NCI-H748 treated with DMSO at 0.1 percent for 48 hours (cell line): Measurements from ENCODE around the gene INSC.

Experiments
- DNase-seq: peaks from one replicate; lab custom pipeline; 2025; lab: John Stamatoyannopoulos, UW

INSC gene

DNA sequence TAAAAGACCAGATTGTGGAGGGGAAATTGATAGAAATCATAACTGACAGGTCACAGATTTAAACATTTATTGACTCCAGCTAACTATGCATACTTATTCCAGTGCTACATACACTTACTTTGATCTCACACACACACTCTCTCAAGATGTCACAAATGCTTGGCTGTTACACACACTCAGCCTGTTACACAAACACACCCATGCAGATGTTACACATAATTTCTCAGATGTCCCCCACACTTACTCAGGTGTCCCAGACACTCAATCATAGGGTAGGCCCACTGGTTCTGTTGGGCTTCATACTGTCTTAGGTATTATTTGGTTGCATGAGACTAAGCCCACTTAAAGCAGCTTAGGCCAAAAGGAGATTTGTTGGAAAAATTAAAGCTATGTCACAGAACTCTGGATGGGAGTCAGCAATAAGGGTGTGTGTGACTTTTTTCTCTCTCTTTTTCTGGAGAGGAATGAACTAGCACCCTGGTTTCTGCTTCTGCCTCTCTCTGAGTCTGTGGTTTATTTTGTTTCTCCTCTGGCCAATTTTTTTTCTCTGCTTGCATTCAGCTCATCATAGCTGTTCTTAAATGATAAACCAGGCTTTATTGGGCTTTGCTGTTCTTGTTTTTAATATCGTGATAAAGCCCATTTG, 179.4 kb downstream of the INSC start:
- no peak for DNase-seq

DNA sequence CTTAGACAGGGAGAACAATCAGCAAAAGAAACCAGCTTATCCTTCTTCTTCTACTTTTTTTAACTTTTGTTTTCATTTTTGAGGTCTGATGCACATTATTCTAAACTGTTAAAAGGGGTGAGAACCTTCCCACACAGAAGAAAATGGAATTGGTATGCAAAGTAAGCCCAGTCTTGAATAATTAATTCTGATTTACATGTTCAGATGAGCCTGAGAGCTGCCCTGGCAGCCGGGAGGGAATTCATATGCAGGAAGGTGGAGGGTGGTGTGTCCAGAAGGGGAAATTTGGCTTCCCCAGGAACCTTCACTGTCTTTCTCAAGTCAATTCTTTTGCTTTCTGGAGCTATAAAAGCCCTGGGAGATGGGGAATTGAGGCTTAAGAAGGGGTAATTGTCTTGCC, 181.0 kb downstream of the INSC start:
- no peak for DNase-seq
